OCI-LY3 (cell line): ENCODE data around the gene DNAAF9.

Experiments
- CTCF ChIP-seq: fragments of 200-600, 300-600 bp; sonication (generic); IDR thresholded peaks from 2 replicates; pipeline ENCODE4 v1.5.1; 2014; ENCODE audit warnings: antibody characterized with exemption, low read length, low read depth
- EZH2phosphoT487 ChIP-seq: fragments of 200-600 bp; shearing (Covaris generic); IDR thresholded peaks from 2 replicates; pipeline ENCODE4 v1.6.1; 2018; ENCODE audit warnings: antibody characterized with exemption, mixed run types, low read depth

DNA sequence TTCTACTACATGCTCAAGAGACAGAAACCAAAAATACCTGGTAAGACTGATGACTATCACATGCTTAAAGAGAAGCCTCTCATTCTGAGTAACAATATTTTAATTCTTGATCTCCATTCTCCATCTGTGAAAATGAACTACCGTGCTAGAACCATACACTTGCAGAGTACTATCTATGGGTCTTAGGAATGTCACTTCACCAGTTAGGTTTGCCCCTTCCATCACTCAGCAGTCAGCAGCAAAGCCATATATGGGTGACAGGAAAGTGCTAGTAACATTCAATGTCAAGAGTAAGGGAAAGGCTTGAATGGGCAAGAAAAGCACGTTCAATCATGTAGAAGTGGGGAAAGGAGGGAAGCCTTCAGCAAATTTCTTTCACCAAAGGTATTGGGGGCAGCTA, 2.3 kb downstream of the DNAAF9 start:
- TF ChIP-seq CTCF = no peak
- TF ChIP-seq EZH2phosphoT487 = no peak
